ENCODE data around the gene EPB41L1.

The EPB41L1 gene

DNA sequence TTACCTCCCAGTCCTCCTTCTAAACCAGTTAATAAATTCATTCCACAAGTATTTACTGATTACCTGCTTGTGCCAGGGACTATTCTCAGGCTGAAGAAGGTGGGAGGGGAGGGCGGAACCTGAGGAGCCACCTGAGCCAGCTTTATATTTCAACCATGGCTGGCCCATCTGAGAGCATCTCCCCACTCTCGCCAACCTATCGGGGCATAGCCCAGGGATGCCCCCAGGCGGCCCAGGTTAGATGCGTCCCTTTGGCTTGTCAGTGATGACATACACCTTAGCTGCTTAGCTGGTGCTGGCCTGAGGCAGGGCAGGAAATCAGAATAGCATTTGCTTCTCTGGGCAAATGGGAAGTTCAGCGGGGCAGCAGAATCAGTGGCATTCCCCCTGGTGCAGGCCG, 76.8 kb downstream of the EPB41L1 start:
- no peak for DNase-seq

GRCh38 chr20:36234771-36235320, 80.3 kb downstream of the EPB41L1 start:
- DNase-seq, result no peak

- DNase-seq, result peak; percentile 70 to 76
Measured at GRCh38 chr20:36235892-36236785, 81.6 kb downstream of the EPB41L1 start, which contains the start of gene AAR2. Gene AAR2 (plus strand): TSS chr20:36236478. CDS start chr20:36239869, 3,391 bp downstream.

- no peak for DNase-seq
Measured at GRCh38 chr20:36236786-36237121, 82.2 kb downstream of the EPB41L1 start.

- DNase-seq, result no peak
Measured at GRCh38 chr20:36237477-36237876, 82.9 kb downstream of the EPB41L1 start.

DNA sequence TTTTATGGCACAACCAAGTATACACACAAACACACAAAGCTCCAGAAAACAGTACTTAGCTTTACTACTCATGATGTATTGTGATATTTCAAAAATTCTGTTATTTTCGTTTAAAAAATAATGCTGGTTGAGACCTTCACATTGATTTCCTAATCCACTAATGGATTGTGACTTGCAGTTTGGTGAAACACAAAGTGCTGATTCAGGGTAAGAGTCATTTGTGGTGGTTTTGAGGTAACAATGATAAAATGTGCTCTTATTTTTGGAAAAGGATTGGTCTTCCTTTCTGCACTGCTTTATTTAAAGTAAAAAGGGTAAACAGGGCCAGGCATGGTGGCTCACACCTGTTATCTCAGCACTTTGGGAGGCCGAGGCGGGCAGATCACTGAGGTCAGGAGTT, 83.6 kb downstream of the EPB41L1 start:
- DNase-seq, result no peak

DNA sequence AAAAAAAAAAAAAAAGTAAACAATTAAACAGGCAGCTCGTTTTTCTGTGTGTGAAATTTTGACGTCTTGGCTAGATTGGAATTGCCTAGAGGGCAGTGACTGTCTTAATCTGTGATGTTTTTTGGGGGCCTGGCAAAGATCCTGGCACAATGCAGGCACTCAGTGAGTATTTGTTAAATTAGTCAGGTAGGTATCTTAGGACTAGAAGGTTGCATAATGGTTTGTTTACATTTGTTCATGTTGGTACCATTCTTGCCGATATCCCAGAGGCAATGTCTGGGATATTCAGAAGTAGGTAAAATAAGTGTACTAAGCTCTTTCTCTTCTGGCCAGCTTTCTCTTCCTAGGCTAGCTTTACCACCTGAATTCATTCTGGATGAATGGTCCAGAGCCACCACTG, 84.2 kb downstream of the EPB41L1 start:
- DNase-seq, result no peak

DNA sequence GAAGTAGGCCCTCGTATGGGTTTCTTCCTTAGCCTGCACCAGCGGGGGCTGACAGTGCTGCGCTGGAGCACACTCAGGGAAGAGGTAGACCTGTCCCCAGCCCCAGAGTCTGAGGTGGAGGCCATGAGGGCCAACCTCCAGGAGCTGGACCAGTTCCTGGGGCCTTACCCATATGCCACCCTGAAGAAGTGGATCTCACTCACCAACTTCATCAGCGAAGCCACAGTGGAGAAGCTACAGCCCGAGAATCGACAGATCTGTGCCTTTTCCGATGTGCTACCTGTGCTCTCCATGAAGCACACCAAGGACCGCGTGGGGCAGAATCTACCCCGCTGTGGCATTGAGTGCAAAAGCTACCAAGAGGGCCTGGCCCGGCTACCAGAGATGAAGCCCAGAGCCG, 85.5 kb downstream of the EPB41L1 start:
- DNase-seq, result no peak

DNA sequence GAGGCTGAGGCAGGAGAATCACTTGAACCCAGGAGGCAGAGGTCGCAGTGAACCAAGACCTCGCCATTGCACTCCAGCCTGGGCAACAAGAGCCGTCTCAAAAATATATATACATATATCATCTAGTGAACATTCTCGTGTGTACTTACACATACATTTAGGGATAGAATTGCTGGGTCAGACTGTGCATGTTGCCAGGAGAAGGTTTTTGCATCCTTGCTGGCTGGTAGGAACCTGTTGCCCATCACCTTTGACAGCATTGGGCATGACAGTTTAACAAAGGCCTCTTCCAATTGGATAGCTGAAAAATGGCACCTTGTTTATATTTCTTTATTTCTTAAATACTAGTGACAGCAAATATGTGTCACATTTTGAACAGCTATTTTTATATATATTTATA, 87.1 kb downstream of the EPB41L1 start:
- no peak for DNase-seq

- DNase-seq, result no peak
Measured at GRCh38 chr20:36243726-36244125, 89.2 kb downstream of the EPB41L1 start.

DNA sequence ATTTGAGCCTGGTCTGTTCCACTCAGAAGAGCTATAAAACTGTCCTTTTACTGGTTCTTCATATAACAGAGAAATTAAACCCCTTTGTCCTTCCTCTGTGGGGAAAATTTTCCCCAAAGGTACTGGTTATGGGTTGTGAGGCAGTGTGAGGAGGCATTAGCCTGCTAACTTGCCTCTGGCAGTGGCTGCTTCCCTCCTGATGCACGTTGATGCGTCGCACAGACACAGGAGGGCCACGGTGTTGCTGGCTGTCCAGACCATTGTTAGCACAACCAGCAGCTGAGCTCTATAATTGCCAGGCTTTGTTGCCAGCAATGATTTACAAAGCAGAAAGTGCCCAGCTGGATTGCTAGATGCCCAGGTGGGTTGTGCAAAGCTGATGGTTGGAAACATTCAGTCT, 91.9 kb downstream of the EPB41L1 start:
- DNase-seq, result no peak

DNA sequence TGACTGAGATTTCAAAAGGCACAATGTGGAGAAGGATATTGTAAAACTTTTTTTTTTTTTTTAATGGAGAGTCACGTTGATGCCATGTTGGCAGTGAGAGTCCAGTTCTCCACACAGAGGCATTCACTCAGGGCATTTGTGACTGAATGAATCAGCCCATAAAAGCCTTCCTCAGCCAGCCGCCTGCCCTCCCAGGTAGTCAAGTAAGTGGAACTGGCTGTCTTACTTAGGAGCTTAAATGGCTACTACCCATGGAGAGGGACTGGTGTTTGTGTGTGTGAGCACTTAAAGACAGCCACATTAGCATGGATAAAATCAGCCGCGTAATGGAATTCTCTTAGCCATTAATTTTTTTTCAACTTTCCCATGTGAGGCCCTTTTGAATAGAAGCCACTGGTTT, 94.3 kb downstream of the EPB41L1 start:
- no peak for DNase-seq

GRCh38 chr20:36249450-36249849, 94.9 kb downstream of the EPB41L1 start:
- no peak for DNase-seq

- DNase-seq, result no peak
Measured at GRCh38 chr20:36251426-36251825, 96.9 kb downstream of the EPB41L1 start.

DNA sequence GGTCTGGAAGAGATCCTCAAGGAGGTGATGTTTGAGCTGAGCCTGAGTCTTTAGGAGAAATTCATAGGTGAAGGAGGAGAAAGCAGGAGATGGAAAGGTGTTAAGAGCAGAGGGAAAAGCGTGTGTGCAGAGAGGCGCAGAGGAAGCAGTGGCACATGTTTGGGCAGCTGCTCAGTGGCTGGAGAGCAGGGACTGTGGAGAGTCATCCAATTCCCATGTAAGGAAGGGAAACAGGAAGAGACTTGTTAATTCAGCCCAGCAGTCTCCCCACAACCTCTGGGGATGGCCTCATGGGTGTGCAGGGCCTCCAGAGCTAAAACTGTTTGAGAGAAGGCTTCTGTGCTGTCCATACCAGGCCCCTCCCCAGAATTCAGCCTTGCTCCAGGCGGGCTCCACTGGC, 98.0 kb downstream of the EPB41L1 start:
- DNase-seq, result no peak

DNA sequence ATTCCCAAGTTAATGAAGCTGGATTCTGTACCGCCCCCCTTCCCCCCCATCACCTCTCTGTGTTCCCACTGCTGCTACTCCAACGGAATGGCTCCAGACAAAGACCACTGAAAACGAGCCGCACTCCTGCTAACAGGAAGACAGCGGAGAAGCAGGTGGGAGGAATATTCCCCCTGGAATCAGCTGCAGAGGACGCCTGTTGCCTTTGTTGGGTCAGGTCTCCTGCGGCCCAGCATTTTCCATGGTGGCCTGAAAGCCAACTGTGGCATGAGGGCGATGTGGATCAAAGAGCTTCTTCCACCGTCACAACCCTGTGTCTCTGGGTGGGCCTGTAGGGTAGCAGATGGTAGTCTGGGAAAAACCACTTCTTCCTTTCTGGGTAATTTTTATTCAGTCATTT, 98.5 kb downstream of the EPB41L1 start:
- no peak for DNase-seq

- DNase-seq, result no peak
Measured at GRCh38 chr20:36254076-36254475, 99.5 kb downstream of the EPB41L1 start.

DNA sequence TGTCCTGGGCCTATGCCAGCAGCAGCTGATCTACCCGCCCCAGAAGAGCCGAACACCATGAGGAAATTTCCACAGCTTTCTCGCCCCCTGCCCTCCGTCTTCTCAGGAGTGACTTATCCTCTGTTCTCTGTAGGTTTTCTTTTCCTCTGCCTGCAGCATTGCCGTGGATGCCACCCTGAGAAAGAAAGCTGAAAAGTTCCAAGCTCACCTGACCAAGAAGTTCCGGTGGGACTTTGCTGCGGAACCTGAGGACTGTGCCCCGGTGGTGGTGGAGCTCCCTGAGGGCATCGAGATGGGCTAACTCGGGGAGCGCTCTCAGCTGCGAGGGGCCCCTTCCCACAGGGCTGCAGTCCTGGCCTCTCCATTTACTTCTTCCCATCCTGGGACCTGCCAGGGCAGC, 100.9 kb downstream of the EPB41L1 start:
- DNase-seq, result no peak

DNA sequence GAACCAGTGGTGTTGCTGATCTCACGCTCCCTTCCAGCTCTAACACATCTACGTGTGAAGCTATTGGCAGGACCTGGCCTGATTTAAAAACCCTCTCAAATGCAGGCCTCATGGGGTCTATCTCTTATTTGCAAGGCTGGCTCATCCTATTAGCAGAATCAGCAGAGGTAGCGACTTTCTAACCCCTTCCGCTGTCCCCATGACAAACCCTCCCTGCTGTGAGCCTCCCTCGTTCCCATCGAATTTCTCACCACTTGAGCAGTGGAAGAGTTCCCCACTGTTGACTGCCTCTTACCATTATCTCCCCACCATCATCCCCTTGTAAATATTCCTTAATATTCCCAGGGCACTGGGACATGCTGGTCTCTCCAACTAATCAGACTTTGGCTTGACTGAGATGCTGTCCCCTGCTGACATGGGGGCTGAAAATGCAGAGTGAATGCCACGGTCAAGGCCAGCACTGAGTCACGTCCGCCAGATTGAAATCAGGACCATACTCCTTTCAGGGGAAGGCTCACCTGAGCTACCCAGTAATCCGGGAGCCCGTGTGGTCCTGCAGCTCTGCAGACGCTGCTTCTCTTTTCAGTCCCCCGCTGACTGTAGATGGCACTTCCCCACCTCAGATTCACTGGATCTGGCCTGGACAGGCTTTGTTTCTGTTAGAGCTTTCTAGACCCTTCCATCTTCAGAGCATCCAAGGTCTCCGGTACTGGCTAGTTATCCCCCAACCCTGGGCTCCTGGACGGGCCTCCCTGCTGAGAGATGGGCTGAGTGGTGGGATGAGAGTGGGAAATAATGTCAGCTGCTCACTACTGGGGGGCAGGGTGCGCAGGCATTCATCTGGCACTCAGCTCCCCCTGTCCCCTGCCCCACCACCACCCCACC, 104.9 kb downstream of the EPB41L1 start:
- no peak for DNase-seq

DNA sequence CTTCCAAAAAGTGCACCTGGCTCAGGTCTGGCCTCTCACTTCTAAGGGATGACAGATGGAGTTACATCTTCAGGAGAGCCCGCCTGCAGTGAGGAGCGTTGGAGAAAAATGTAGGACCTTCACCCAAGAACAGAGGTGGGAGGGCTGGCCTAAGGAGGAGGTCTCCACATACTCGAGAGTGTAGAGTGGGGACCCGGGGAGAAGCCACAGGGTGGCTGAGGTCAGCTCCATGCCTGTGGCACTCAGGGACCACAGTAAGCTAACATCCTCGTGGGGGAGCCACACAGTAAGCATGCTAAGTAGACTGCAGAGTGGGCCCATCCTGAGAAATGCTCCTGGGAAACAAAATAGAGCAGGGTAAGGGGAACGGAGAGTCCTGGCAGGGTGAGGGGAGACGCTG, 105.8 kb downstream of the EPB41L1 start:
- no peak for DNase-seq

- DNase-seq, result no peak
Measured at GRCh38 chr20:36261389-36262105, 107.0 kb downstream of the EPB41L1 start.

DNA sequence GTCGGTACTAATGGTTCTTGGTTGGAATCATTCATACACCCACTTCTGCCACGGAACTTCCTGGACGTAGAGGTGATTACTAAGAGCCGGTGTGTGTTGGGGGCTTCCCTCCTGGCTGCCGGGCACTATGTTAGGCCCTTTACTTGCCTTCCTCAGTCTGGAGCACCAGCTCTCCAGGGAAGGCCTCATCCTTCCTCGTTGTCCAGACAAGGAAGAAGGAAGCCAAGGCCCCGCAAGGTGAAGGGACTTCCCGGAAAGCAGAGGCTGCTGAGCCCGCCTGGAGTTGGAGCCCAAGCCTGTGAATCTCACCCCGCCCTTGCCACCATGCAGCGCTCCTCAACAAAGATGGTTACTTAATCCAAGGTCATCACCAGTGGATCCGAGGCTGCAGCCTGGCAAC, 107.9 kb downstream of the EPB41L1 start:
- no peak for DNase-seq
